Type B pancreatic cell (in vitro differentiated cells): ENCODE measurements around the gene CLCA4. TPM values are rescaled to one million over a fixed set of nuclear protein-coding genes. Genes with fewer than 3 reads are reported as not detected.
"Not testable (repeated sequence)": the region's sequence is repeated elsewhere in the genome, so short reads cannot be mapped to it uniquely, and the experiment has no call there.

Experiments used
- DNase-seq: peaks from one replicate; pipeline ENCODE4 v3.0.0; 2021; ENCODE audit warnings: mixed read lengths; ENCODE audit not compliant: unreplicated experiment; ENCODE audit errors: extremely low spot score
- H3K27ac Mint-ChIP-seq: 2 replicates; pipeline ENCODE4 v1.8.0; 2021; ENCODE audit warnings: mild to moderate bottlenecking, mixed read lengths
- H3K27me3 Mint-ChIP-seq: 2 replicates; pipeline ENCODE4 v1.8.0; 2021; ENCODE audit warnings: mixed read lengths
- H3K36me3 Mint-ChIP-seq: 2 replicates; pipeline ENCODE4 v1.8.0; 2021; ENCODE audit warnings: mixed read lengths
- H3K4me1 Mint-ChIP-seq: one replicate; pipeline ENCODE4 v1.8.0; 2021; ENCODE audit warnings: mixed read lengths; ENCODE audit not compliant: unreplicated experiment
- H3K4me3 Mint-ChIP-seq: 2 replicates; pipeline ENCODE4 v1.8.0; 2021; ENCODE audit warnings: mild to moderate bottlenecking, mixed read lengths
- H3K9me3 Mint-ChIP-seq: 2 replicates; pipeline ENCODE4 v1.8.0; 2021; ENCODE audit warnings: mixed read lengths
- CTCF ChIP-seq: fragments of 200-600 bp; sonication (generic); conservative IDR thresholded peaks from 2 replicates; pipeline ENCODE4 v1.5.0; 2021; ENCODE audit warnings: antibody characterized with exemption, mild to moderate bottlenecking
- total RNA-seq: library from RNA; stranded (reverse); gene quantifications from 2 replicates; pipeline ENCODE4 v1.2.1, GENCODE V29; 2021; ENCODE audit warnings: low replicate concordance

Gene CLCA4
- total RNA-seq, 1 donor from 2014 or later, result 0.10 TPM

GRCh38 chr1:86594284-86594770 is 47.4 kb downstream of the CLCA4 start:
- Mint-ChIP-seq H3K9me3 (peaks cover 6% of the 10 kb centered on the region), H3K4me3 (no peak overlapping the region), H3K27ac (no peak overlapping the region), H3K36me3 (no peaks in the 10 kb centered on the region), H3K27me3 (no peaks in the 10 kb centered on the region), H3K4me1 (no peaks in the 10 kb centered on the region)
- no peak for DNase-seq
- TF ChIP-seq CTCF, result no peak

GRCh38 chr1:86596224-86596623 is 49.3 kb downstream of the CLCA4 start:
- Mint-ChIP-seq H3K27ac (no peak overlapping the region), H3K4me1 (no peaks in the 10 kb centered on the region), H3K27me3 (no peaks in the 10 kb centered on the region), H3K9me3 (peaks cover 6% of the 10 kb centered on the region), H3K4me3 (no peak overlapping the region), H3K36me3 (no peaks in the 10 kb centered on the region)
- DNase-seq, result no peak
- TF ChIP-seq CTCF, result no peak

GRCh38 chr1:86596741-86597290 is 49.9 kb downstream of the CLCA4 start:
- H3K27ac Mint-ChIP-seq, result no peak overlapping the region
- TF ChIP-seq CTCF, result no peak

GRCh38 chr1:86606080-86606479 is 59.2 kb downstream of the CLCA4 start:
- H3K36me3 Mint-ChIP-seq, H3K27me3 Mint-ChIP-seq, H3K4me1 Mint-ChIP-seq, H3K4me3 Mint-ChIP-seq, H3K27ac Mint-ChIP-seq, H3K9me3 Mint-ChIP-seq, DNase-seq: not testable (repeated sequence)

More at GRCh38 chr1:86596741-86597290, 49.9 kb downstream of the CLCA4 start:
- DNase-seq, result no peak
- no peaks in the 10 kb centered on the region for H3K27me3 Mint-ChIP-seq
- H3K4me3 Mint-ChIP-seq, result no peak overlapping the region
- H3K9me3 Mint-ChIP-seq, result peaks cover 6% of the 10 kb centered on the region
- no peaks in the 10 kb centered on the region for H3K36me3 Mint-ChIP-seq
- H3K4me1 Mint-ChIP-seq, result no peaks in the 10 kb centered on the region

GRCh38 chr1:86616433-86616832 is 69.6 kb downstream of the CLCA4 start:
- Mint-ChIP-seq H3K36me3 (no peaks in the 10 kb centered on the region), H3K9me3 (peaks cover 6% of the 10 kb centered on the region), H3K4me1 (no peaks in the 10 kb centered on the region), H3K27me3 (no peaks in the 10 kb centered on the region), H3K4me3 (no peak overlapping the region), H3K27ac (no peak overlapping the region)
- TF ChIP-seq CTCF, result no peak
- DNase-seq, result no peak

- Mint-ChIP-seq H3K4me1 (no peaks in the 10 kb centered on the region), H3K27me3 (no peaks in the 10 kb centered on the region), H3K27ac (no peak overlapping the region), H3K36me3 (no peaks in the 10 kb centered on the region), H3K9me3 (peaks cover 6% of the 10 kb centered on the region), H3K4me3 (no peak overlapping the region)
- no peak for DNase-seq
- no peak for TF ChIP-seq CTCF
These were observed 70.0 kb downstream of the CLCA4 start for GRCh38 chr1:86616871-86617270.
